ENCODE measurements around the gene PSTPIP2.
"Not testable (repeated sequence)": the region's sequence is repeated elsewhere in the genome, so short reads cannot be mapped to it uniquely, and the experiment has no call there.

Gene PSTPIP2

GRCh38 chr18:45980229-45980628 lies 91.8 kb downstream of the PSTPIP2 start:
- H3K27ac ChIP-seq: no peak overlapping the region
- POLR2A ChIA-PET (ENCODE audit: low non-redundant PET): no interaction called here
- no peak for DNase-seq (ENCODE audit: low spot score)
- TF ChIP-seq CTCF (conservative IDR thresholded peaks at IDR 0.05; ENCODE audit: low read depth): no peak
- CTCF ChIA-PET: no interaction called here

- ChIA-PET CTCF (no interaction called here), POLR2A (ENCODE audit: low non-redundant PET) (no interaction called here)
- no peak for DNase-seq (ENCODE audit: low spot score)
- no peak for TF ChIP-seq CTCF (conservative IDR thresholded peaks at IDR 0.05; ENCODE audit: low read depth)
- no peak overlapping the region for H3K27ac ChIP-seq
Measured at GRCh38 chr18:45978084-45978483, 94.0 kb downstream of the PSTPIP2 start.

- CTCF ChIA-PET: interaction anchor here (0.6 kb wide), 1 partner anchor 78 kb away, joined by 3 read pairs; no protein-coding TSS in a partner anchor
- DNase-seq (ENCODE audit: low spot score): no peak
- POLR2A ChIA-PET (ENCODE audit: low non-redundant PET): no interaction called here
Measured at GRCh38 chr18:45976974-45977373, 95.1 kb downstream of the PSTPIP2 start.

GRCh38 chr18:45976566-45976965 lies 95.5 kb downstream of the PSTPIP2 start:
- DNase-seq (ENCODE audit: low spot score): no peak
- ChIA-PET POLR2A (ENCODE audit: low non-redundant PET) (no interaction called here), CTCF (interaction anchor here (0.6 kb wide), 1 partner anchor 78 kb away, joined by 3 read pairs; no protein-coding TSS in a partner anchor)
- no peak for TF ChIP-seq CTCF (conservative IDR thresholded peaks at IDR 0.05; ENCODE audit: low read depth)
- no peak overlapping the region for H3K27ac ChIP-seq

More at GRCh38 chr18:45976974-45977373, 95.1 kb downstream of the PSTPIP2 start:
- no peak overlapping the region for H3K27ac ChIP-seq
- no peak for TF ChIP-seq CTCF (conservative IDR thresholded peaks at IDR 0.05; ENCODE audit: low read depth)

GRCh38 chr18:45974088-45974536 lies 97.9 kb downstream of the PSTPIP2 start:
- peak; percentile 84 for TF ChIP-seq CTCF (conservative IDR thresholded peaks at IDR 0.05; ENCODE audit: low read depth)
- DNase-seq (ENCODE audit: low spot score): peak; percentile 36
- ChIA-PET CTCF (interaction anchor here (0.7 to 1.0 kb wide), 3 partner anchors 20 to 1348 kb away, joined by 3 read pairs; no protein-coding TSS in a partner anchor), POLR2A (ENCODE audit: low non-redundant PET) (no interaction called here)
- no peak overlapping the region for H3K27ac ChIP-seq

GRCh38 chr18:45967007-45967706 lies 104.9 kb downstream of the PSTPIP2 start, which contains the start of gene EPG5:
Gene EPG5 (minus strand): TSS chr18:45967329. CDS start chr18:45967239, 90 bp downstream.
- ChIA-PET POLR2A (ENCODE audit: low non-redundant PET) (no interaction called here), CTCF (no interaction called here)
- DNase-seq (ENCODE audit: low spot score): peak; percentile 77
- peak within 1 kb of the TSS; percentile 81 for H3K27ac ChIP-seq
- no peak for TF ChIP-seq CTCF (conservative IDR thresholded peaks at IDR 0.05; ENCODE audit: low read depth)

- DNase-seq (ENCODE audit: low spot score); POLR2A ChIA-PET (ENCODE audit: low non-redundant PET); H3K27ac ChIP-seq; CTCF ChIA-PET: not testable (repeated sequence)
Measured at GRCh38 chr18:45964913-45965312, 107.1 kb downstream of the PSTPIP2 start.

Data from RWPE1 (cell line).